Measurements from ENCODE around the gene BPIFA2. TPM values are rescaled to one million over a fixed set of nuclear protein-coding genes. Genes with fewer than 3 reads are reported as not detected.

The BPIFA2 gene
- total RNA-seq, 1 experiment from 2014 or later, result not detected

DNA sequence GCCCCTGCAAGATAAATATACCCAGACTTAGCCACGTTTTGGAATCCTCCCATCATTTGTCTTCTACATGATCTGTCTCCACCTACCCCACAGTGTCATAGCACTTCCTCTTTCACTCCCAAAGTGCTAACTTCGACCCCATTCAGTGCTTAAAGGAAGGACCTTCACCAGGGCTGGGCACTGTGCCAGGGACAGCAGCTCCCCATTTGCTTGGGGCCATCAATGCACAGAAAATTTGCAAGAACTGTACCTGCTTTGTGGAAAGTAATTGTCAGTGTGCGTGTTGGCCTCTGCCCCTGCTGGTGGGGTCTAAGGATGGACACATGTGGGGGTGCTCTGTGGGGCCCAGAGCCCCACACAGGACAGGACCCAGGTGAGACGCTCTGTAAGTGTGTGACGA is 5.2 kb upstream of the BPIFA2 start:
- H3K36me3 Mint-ChIP-seq (ENCODE audit: insufficient read depth in 1 of 3, low read depth in 3 of 3), result no peaks in the 10 kb centered on the region

More for the DNA sequence above, 5.2 kb upstream of the BPIFA2 start:
- no CpG with 5 or more reads among the region's 5 CpGs for WGBS (ENCODE audit: extremely low coverage, insufficient read length, low lambda C conversion rate)
- H2AFZ ChIP-seq (ENCODE audit: low read length), result no peak overlapping the region
- H4K20me1 ChIP-seq (ENCODE audit: control insufficient read depth, insufficient read depth, insufficient read length), result no peaks in the 10 kb centered on the region
- H3K23me2 ChIP-seq (ENCODE audit: insufficient read length, low read depth, low read length, poor library complexity, severe bottlenecking), result no peaks in the 10 kb centered on the region
- H3K4me1 Mint-ChIP-seq, result no peaks in the 10 kb centered on the region
- no peaks in the 10 kb centered on the region for H3K27me3 ChIP-seq (ENCODE audit: insufficient read depth, low read length)
- H3K9ac ChIP-seq (ENCODE audit: extremely low read depth, insufficient read length, low read length), result no peak overlapping the region
- H3K18ac ChIP-seq (ENCODE audit: insufficient read length, low read depth, low read length), result no peak overlapping the region
- 0 out of 5 replicates have a peak, but pooled peaks cover 0 to 2% of the 10 kb centered on the region in 2 experiments for H3K9me3 Mint-ChIP-seq
- H2BK120ac ChIP-seq (ENCODE audit: low read depth, low read length, poor library complexity, severe bottlenecking), result no peak overlapping the region
- H2BK20ac ChIP-seq (ENCODE audit: low read depth, low read length, poor library complexity, severe bottlenecking), result no peak overlapping the region
- H2BK15ac ChIP-seq (ENCODE audit: low read depth, low read length), result no peak overlapping the region
- H3K9me3 ChIP-seq (ENCODE audit: control insufficient read depth, low read depth, low read length), result no peaks in the 10 kb centered on the region
- H3K27me3 Mint-ChIP-seq (ENCODE audit: low read depth), result peaks cover 8% of the 10 kb centered on the region
- H3K56ac ChIP-seq (ENCODE audit: insufficient read length, low read depth, low read length), result no peak overlapping the region
- no peak for DNase-seq
- no peaks in the 10 kb centered on the region for H3K79me1 ChIP-seq (ENCODE audit: insufficient read depth, low read depth, low read length, poor library complexity, severe bottlenecking)
- H3K4ac ChIP-seq (ENCODE audit: low read depth, low read length), result no peak overlapping the region
- no peaks in the 10 kb centered on the region for H3K79me2 ChIP-seq (ENCODE audit: insufficient read depth, low read length)
- H4K5ac ChIP-seq (ENCODE audit: insufficient read length, low read depth, low read length), result no peak overlapping the region
- H3K27ac ChIP-seq (ENCODE audit: insufficient read length, low read depth, low read length), result no peak overlapping the region
- H2BK12ac ChIP-seq (ENCODE audit: insufficient read length, low read depth, low read length), result no peak overlapping the region
- no peak overlapping the region for H3K14ac ChIP-seq (ENCODE audit: insufficient read depth, low read length)
- no peak overlapping the region for H3K27ac Mint-ChIP-seq
- no peak overlapping the region for H3K23ac ChIP-seq (ENCODE audit: insufficient read length, low read depth, low read length)
- no peaks in the 10 kb centered on the region for H3K4me1 ChIP-seq (ENCODE audit: insufficient read depth, low read length)
- no peak overlapping the region for H3K4me2 ChIP-seq (ENCODE audit: insufficient read depth, insufficient read length, low read length)
- H2AK5ac ChIP-seq (ENCODE audit: insufficient read length, low read length), result no peak overlapping the region
- H4K91ac ChIP-seq (ENCODE audit: insufficient read length, low read depth, low read length), result no peak overlapping the region
- no peak overlapping the region for H2BK5ac ChIP-seq (ENCODE audit: insufficient read length, low read length)
- no peak overlapping the region for H4K8ac ChIP-seq (replicated peaks; ENCODE audit: insufficient read length, low read depth, low read length)
- no peak overlapping the region for H3K4me3 Mint-ChIP-seq
- H3T11ph ChIP-seq (ENCODE audit: low read length), result no peak overlapping the region
- TF ChIP-seq, protein P1, sequence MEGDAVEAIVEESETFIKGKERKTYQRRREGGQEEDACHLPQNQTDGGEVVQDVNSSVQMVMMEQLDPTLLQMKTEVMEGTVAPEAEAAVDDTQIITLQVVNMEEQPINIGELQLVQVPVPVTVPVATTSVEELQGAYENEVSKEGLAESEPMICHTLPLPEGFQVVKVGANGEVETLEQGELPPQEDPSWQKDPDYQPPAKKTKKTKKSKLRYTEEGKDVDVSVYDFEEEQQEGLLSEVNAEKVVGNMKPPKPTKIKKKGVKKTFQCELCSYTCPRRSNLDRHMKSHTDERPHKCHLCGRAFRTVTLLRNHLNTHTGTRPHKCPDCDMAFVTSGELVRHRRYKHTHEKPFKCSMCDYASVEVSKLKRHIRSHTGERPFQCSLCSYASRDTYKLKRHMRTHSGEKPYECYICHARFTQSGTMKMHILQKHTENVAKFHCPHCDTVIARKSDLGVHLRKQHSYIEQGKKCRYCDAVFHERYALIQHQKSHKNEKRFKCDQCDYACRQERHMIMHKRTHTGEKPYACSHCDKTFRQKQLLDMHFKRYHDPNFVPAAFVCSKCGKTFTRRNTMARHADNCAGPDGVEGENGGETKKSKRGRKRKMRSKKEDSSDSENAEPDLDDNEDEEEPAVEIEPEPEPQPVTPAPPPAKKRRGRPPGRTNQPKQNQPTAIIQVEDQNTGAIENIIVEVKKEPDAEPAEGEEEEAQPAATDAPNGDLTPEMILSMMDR (conservative IDR thresholded peaks at IDR 0.05), result no peak
